Fibroblast of pulmonary artery (primary cell): ENCODE results near the gene FAM186B.

Source experiments
- DNase-seq: peaks from one replicate; pipeline ENCODE4 v3.0.0-alpha.2; 2010; ENCODE audit warnings: low read depth
- H3K4me3 ChIP-seq: replicated peaks from 2 replicates; pipeline ENCODE4 v1.5.1; 2011; ENCODE audit warnings: low read depth, mild to moderate bottlenecking, control low read depth, low read length, moderate library complexity
- CTCF ChIP-seq: IDR thresholded peaks from 2 replicates; pipeline ENCODE4 v1.5.1; 2011; ENCODE audit warnings: mild to moderate bottlenecking, control low read depth, low read length, inconsistent platforms; ENCODE audit errors: missing control alignments

The FAM186B gene

GRCh38 chr12:49582201-49582600 is 23.2 kb downstream of the FAM186B start:
- no peak for DNase-seq
- TF ChIP-seq CTCF, result no peak
- no peak overlapping the region for H3K4me3 ChIP-seq

- DNase-seq, result peak; percentile 77
- peak; percentile 94 for TF ChIP-seq CTCF
- H3K4me3 ChIP-seq, result no peak overlapping the region
Measured at GRCh38 chr12:49580572-49581535, 24.6 kb downstream of the FAM186B start.

GRCh38 chr12:49578471-49579112 is 26.8 kb downstream of the FAM186B start:
- TF ChIP-seq CTCF, result no peak
- DNase-seq, result no peak
- H3K4me3 ChIP-seq, result no peak overlapping the region

- H3K4me3 ChIP-seq, result no peak overlapping the region
- TF ChIP-seq CTCF, result no peak
- no peak for DNase-seq
Measured at GRCh38 chr12:49577589-49578315, 27.7 kb downstream of the FAM186B start.

GRCh38 chr12:49568442-49569162 is 36.8 kb downstream of the FAM186B start:
- no peak for DNase-seq
- no peak for TF ChIP-seq CTCF
- H3K4me3 ChIP-seq, result peak overlapping the region; percentile 99
